ENCODE results near the gene ADGRB3.
"Not testable (repeated sequence)": the region's sequence is repeated elsewhere in the genome, so short reads cannot be mapped to it uniquely, and the experiment has no call there.

The ADGRB3 gene

GRCh38 chr6:68826501-68826900 is 191.4 kb downstream of the ADGRB3 start:
- FAIRE-seq = no peak
- no peak for TF ChIP-seq POLR2A (IDR thresholded peaks at IDR 0.05; ENCODE audit: low read depth, low read length)
- no peak for DNase-seq (ENCODE audit: insufficient read length, low spot score)

GRCh38 chr6:68834551-68834950 is 199.5 kb downstream of the ADGRB3 start:
- TF ChIP-seq POLR2A (IDR thresholded peaks at IDR 0.05; ENCODE audit: low read depth, low read length) = no peak
- FAIRE-seq = no peak
- DNase-seq (ENCODE audit: insufficient read length, low spot score) = no peak

- TF ChIP-seq POLR2A (IDR thresholded peaks at IDR 0.05; ENCODE audit: low read depth, low read length) = no peak
- no peak for DNase-seq (ENCODE audit: insufficient read length, low spot score)
- no peak for FAIRE-seq
Measured at GRCh38 chr6:68838571-68838970, 203.5 kb downstream of the ADGRB3 start.

- DNase-seq (ENCODE audit: insufficient read length, low spot score) (no peak), FAIRE-seq (no peak)
- TF ChIP-seq POLR2A (IDR thresholded peaks at IDR 0.05; ENCODE audit: low read depth, low read length) = no peak
Measured at GRCh38 chr6:68852791-68853190, 217.7 kb downstream of the ADGRB3 start.

- TF ChIP-seq POLR2A (IDR thresholded peaks at IDR 0.05; ENCODE audit: low read depth, low read length) = no peak
- FAIRE-seq (no peak), DNase-seq (ENCODE audit: insufficient read length, low spot score) (no peak)
Measured at GRCh38 chr6:68859233-68859632, 224.2 kb downstream of the ADGRB3 start.

GRCh38 chr6:68868646-68869045 is 233.6 kb downstream of the ADGRB3 start:
- DNase-seq (ENCODE audit: insufficient read length, low spot score) (no peak), FAIRE-seq (no peak)
- no peak for TF ChIP-seq POLR2A (IDR thresholded peaks at IDR 0.05; ENCODE audit: low read depth, low read length)

GRCh38 chr6:68873236-68873635 is 238.2 kb downstream of the ADGRB3 start:
- DNase-seq (ENCODE audit: insufficient read length, low spot score) = no peak
- FAIRE-seq = no peak
- no peak for TF ChIP-seq POLR2A (IDR thresholded peaks at IDR 0.05; ENCODE audit: low read depth, low read length)

GRCh38 chr6:68874747-68875146 is 239.7 kb downstream of the ADGRB3 start:
- TF ChIP-seq POLR2A (IDR thresholded peaks at IDR 0.05; ENCODE audit: low read depth, low read length) = no peak
- no peak for FAIRE-seq
- no peak for DNase-seq (ENCODE audit: insufficient read length, low spot score)

GRCh38 chr6:68875403-68875802 is 240.3 kb downstream of the ADGRB3 start:
- no peak for DNase-seq (ENCODE audit: insufficient read length, low spot score)
- FAIRE-seq = no peak

GRCh38 chr6:68876792-68877493 is 241.9 kb downstream of the ADGRB3 start:
- TF ChIP-seq POLR2A (IDR thresholded peaks at IDR 0.05; ENCODE audit: low read depth, low read length) = no peak
- FAIRE-seq = no peak
- DNase-seq (ENCODE audit: insufficient read length, low spot score) = no peak

More at GRCh38 chr6:68875403-68875802, 240.3 kb downstream of the ADGRB3 start:
- TF ChIP-seq POLR2A (IDR thresholded peaks at IDR 0.05; ENCODE audit: low read depth, low read length) = no peak

- DNase-seq (ENCODE audit: insufficient read length, low spot score) (no peak), FAIRE-seq (no peak)
- no peak for TF ChIP-seq POLR2A (IDR thresholded peaks at IDR 0.05; ENCODE audit: low read depth, low read length)
Measured at GRCh38 chr6:68880050-68880813, 245.2 kb downstream of the ADGRB3 start.

- FAIRE-seq; DNase-seq (ENCODE audit: insufficient read length, low spot score): not testable (repeated sequence)
Measured at GRCh38 chr6:68883325-68883724, 248.2 kb downstream of the ADGRB3 start.

GRCh38 chr6:68891419-68891818 is 256.3 kb downstream of the ADGRB3 start:
- DNase-seq (ENCODE audit: insufficient read length, low spot score) (no peak), FAIRE-seq (no peak)
- TF ChIP-seq POLR2A (IDR thresholded peaks at IDR 0.05; ENCODE audit: low read depth, low read length) = no peak

GRCh38 chr6:68892452-68892851 is 257.4 kb downstream of the ADGRB3 start:
- DNase-seq (ENCODE audit: insufficient read length, low spot score) (no peak), FAIRE-seq (no peak)
- TF ChIP-seq POLR2A (IDR thresholded peaks at IDR 0.05; ENCODE audit: low read depth, low read length) = no peak

- TF ChIP-seq POLR2A (IDR thresholded peaks at IDR 0.05; ENCODE audit: low read depth, low read length) = no peak
- no peak for FAIRE-seq
- DNase-seq (ENCODE audit: insufficient read length, low spot score) = no peak
Measured at GRCh38 chr6:68895929-68896328, 260.8 kb downstream of the ADGRB3 start.

Data from H54 (cell line).